ENCODE measurements around the gene HOXD9.

HOXD9 gene

DNA sequence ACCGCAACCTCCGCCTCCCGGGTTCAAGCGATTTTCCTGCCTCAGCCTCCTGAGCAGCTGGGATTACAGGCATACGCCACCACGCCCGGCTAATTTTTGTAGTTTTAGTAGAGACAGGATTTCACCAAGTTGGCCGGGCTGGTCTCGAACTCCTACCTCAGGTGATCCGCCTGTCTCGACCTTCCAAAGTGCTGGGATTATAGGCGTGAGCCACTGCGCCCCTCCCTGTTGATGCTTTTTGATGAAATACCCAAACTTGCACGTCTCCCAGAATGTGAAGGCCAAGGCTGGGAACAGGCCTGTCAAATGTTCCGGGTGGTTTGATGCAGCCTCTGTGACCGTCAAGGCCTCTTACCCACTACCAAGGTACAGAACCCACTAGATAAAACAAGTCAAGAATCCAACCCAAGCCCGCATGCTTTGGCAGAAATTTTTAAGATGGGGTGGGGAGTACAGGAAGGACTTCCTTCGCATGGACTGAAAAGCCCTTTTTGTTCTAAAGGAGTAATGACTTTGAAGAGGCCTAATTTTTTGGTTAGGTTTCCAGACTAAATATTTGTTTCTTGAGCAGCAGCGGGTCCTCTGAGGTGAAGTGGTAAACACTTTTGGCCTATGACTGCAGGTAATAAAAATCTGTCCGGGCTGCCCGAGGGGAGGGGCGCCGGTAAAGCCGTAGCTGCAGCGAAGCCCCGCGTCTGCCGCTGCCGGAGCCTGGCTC is 35.0 kb upstream of the HOXD9 start:
- Histone ChIP-seq H3K27ac (ENCODE audit: insufficient read depth in 1 of 2, low read depth in 1 of 2, low read length in 2 of 2, poor library complexity in 1 of 2, severe bottlenecking in 2 of 2) (no peak overlapping the region), H3K36me3 (ENCODE audit: control insufficient read depth in 4 of 4, insufficient read depth in 4 of 4, low read length in 3 of 4) (no peaks in the 10 kb centered on the region), H3K4me1 (ENCODE audit: control extremely low read depth in 1 of 4, control insufficient read depth in 4 of 4, insufficient read depth in 4 of 4, low read length in 3 of 4) (peaks cover 0 to 11% (median 6%) of the 10 kb centered on the region in 4 experiments), H3K9me3 (ENCODE audit: control extremely low read depth in 1 of 5, control insufficient read depth in 4 of 5, insufficient read depth in 2 of 5, low read depth in 1 of 5, low read length in 4 of 5) (no peaks in the 10 kb centered on the region), H3K4me3 (ENCODE audit: control insufficient read depth in 1 of 7, extremely low read depth in 1 of 7, insufficient read depth in 4 of 7, low read depth in 2 of 7, low read length in 6 of 7) (peak overlapping the region in 2 of 7 experiments; percentile 21 to 61), H3K27me3 (replicated peaks in 2 of 5; ENCODE audit: control insufficient read depth in 4 of 5, insufficient read depth in 5 of 5, low read length in 4 of 5) (peaks cover 25 to 100% (median 78%) of the 10 kb centered on the region in 5 experiments)
- WGBS (ENCODE audit: insufficient coverage): 18% methylated on average over 23 of the region's 29 CpGs
- DNase-seq: no peak
- CTCF ChIA-PET: interaction anchor here (0.7 to 2.7 kb wide), 6 partner anchors 9 to 548 kb away, joined by 3 to 13 read pairs (median 4); no protein-coding TSS in a partner anchor
- POLR2A ChIA-PET: no interaction called here

DNA sequence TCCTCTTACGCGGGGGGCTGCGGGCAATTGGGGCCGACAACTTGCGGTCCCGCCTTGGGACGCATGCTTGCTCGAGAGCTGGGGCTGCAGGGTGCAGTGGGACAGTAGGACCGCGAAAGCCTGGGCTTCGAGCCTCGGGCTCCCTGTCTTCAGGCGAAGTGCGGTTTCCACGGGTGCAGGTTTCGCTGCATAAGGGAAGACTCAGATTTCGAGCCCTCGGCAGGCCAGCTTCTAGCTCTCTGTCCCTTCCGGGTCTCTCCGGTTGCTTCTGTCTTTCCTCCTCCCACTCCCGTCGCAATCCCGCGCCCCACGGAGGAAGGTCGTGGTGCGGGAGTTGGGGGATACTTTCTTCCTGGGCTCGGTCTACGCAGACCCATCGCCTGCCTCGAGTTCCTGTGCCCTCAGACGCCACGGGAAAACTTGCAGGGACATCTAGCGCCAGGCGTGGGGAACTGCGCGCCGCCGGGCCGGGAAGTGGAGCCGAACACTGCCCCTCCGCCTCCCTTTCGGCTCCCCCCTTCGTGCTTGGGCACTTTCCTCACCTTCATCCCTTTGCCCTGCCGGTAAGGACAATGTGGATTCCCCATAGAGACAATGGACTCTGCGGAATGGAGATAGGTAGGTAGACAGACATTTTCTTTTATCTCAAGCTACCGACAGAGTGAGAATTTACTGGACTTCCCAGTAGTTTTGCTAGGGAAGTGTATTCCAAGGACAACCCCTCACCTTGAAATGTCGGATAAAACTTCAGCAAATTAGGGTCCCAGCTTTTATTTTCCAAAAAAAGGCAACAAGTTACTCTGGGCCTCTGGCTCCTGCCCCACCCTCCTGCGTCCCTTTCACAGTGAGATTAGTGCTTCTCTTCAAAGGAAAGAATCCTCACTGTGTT is 34.2 kb upstream of the HOXD9 start:
- Histone ChIP-seq H3K4me3 (ENCODE audit: control insufficient read depth in 1 of 7, extremely low read depth in 1 of 7, insufficient read depth in 4 of 7, low read depth in 2 of 7, low read length in 6 of 7) (peak overlapping the region in 6 of 7 experiments; percentile 21 to 61 (median 32)), H3K36me3 (ENCODE audit: control insufficient read depth in 4 of 4, insufficient read depth in 4 of 4, low read length in 3 of 4) (no peaks in the 10 kb centered on the region), H3K27ac (ENCODE audit: insufficient read depth in 1 of 2, low read depth in 1 of 2, low read length in 2 of 2, poor library complexity in 1 of 2, severe bottlenecking in 2 of 2) (no peak overlapping the region), H3K4me1 (ENCODE audit: control extremely low read depth in 1 of 4, control insufficient read depth in 4 of 4, insufficient read depth in 4 of 4, low read length in 3 of 4) (peaks cover 0 to 18% (median 9%) of the 10 kb centered on the region in 4 experiments), H3K27me3 (replicated peaks in 2 of 5; ENCODE audit: control insufficient read depth in 4 of 5, insufficient read depth in 5 of 5, low read length in 4 of 5) (peaks cover 24 to 99% (median 74%) of the 10 kb centered on the region in 5 experiments), H3K9me3 (ENCODE audit: control extremely low read depth in 1 of 5, control insufficient read depth in 4 of 5, insufficient read depth in 2 of 5, low read depth in 1 of 5, low read length in 4 of 5) (peaks cover 0 to 2% (median 0%) of the 10 kb centered on the region in 5 experiments)
- 3% methylated on average over 31 of the region's 49 CpGs for WGBS (ENCODE audit: insufficient coverage)
- POLR2A ChIA-PET: no interaction called here
- CTCF ChIA-PET: interaction anchor here (0.7 to 2.7 kb wide), 7 partner anchors 8 to 547 kb away, joined by 3 to 13 read pairs (median 5); no protein-coding TSS in a partner anchor
- DNase-seq: peak in 1 of 3 donors; percentile 46

DNA sequence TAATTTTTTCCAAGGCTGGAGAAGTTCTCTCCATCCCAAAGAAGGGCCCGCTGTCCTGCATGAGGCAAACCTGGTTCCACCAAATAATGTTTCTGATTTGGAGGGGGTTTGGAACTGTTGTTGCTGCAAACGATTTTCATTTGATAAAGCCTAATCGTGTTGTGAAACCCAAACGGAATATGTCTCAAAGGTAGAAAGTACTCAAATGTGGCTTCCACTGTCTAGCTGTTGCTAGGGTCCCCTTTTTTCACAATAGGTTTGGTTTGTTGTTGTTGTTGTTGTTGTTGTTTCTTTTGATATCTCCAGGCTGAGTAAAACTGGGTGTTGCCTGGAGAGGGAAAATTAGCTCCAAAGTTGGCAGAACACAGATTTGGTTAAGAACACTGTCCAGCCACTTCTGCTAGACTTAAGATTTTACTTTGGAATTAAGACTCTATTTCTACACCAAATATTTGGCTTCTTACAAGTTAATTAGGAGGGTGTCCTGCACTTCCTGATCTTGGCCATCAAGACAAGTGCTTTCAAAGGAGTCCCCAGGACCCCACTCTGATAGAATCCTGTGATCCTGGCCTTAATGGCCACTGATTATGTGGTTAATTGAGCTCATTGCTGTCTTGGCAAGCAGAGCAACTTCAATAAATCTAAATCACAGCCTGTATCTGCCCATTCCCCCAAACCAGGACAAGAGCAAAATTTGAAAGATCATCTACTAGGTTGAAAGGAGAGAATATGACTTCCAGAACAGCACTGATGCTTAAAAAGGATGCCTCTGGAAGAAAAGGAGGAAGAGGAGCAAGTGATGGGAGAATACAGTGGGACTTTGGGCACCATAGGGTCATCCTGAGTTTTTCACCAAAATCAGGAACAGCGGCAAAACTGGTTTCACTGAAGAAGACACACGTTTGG is 33.3 kb upstream of the HOXD9 start:
- peaks cover 0 to 6% (median 0%) of the 10 kb centered on the region in 5 experiments for H3K9me3 ChIP-seq (ENCODE audit: control extremely low read depth in 1 of 5, control insufficient read depth in 4 of 5, insufficient read depth in 2 of 5, low read depth in 1 of 5, low read length in 4 of 5)
- H3K4me3 ChIP-seq (ENCODE audit: control insufficient read depth in 1 of 7, extremely low read depth in 1 of 7, insufficient read depth in 4 of 7, low read depth in 2 of 7, low read length in 6 of 7): no peak overlapping the region
- DNase-seq: no peak
- peaks cover 0 to 19% (median 9%) of the 10 kb centered on the region in 4 experiments for H3K4me1 ChIP-seq (ENCODE audit: control extremely low read depth in 1 of 4, control insufficient read depth in 4 of 4, insufficient read depth in 4 of 4, low read length in 3 of 4)
- no peak overlapping the region for H3K27ac ChIP-seq (ENCODE audit: insufficient read depth in 1 of 2, low read depth in 1 of 2, low read length in 2 of 2, poor library complexity in 1 of 2, severe bottlenecking in 2 of 2)
- H3K36me3 ChIP-seq (ENCODE audit: control insufficient read depth in 4 of 4, insufficient read depth in 4 of 4, low read length in 3 of 4): no peaks in the 10 kb centered on the region
- peaks cover 32 to 99% (median 73%) of the 10 kb centered on the region in 5 experiments for H3K27me3 ChIP-seq (replicated peaks in 2 of 5; ENCODE audit: control insufficient read depth in 4 of 5, insufficient read depth in 5 of 5, low read length in 4 of 5)
- ChIA-PET CTCF (interaction anchor here (1.4 to 2.7 kb wide), 6 partner anchors 7 to 42 kb away, joined by 3 to 13 read pairs (median 5); no protein-coding TSS in a partner anchor), POLR2A (no interaction called here)
- WGBS (ENCODE audit: insufficient coverage): 0% methylated on average over 5 of the region's 6 CpGs

DNA sequence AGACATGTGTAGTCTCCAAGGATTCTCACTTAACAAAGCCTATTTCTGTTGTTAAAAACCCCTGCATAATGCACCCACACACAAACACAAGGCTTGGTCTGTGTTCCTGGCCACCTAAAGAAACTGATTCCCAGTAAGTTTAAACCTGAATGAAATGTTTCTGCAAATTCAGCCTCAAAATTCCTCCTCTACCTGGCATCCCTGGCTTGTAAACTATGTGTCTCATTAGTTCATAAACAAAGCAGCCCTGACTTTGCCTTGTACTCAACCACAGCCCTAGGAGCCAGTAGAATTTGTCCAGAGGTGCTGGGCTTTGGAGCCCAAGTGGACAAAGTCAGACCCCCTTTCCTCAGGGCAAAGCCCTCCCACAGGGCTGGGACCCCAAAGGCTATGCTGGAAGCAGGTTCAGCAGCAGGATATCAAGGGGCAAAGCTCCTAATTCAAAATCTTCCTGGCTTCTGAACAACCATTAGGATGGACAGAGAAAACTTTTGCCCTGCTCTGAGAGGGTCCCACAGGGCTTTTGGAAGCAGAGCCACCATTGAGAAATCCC is 32.6 kb upstream of the HOXD9 start:
- CTCF ChIA-PET: interaction anchor here (2.7 kb wide), 1 partner anchor 8 kb away, joined by 9 read pairs; no protein-coding TSS in a partner anchor
- DNase-seq: no peak
- POLR2A ChIA-PET: no interaction called here
- H3K36me3 ChIP-seq (ENCODE audit: control insufficient read depth in 4 of 4, insufficient read depth in 4 of 4, low read length in 3 of 4): no peaks in the 10 kb centered on the region
- no peak overlapping the region for H3K4me3 ChIP-seq (ENCODE audit: control insufficient read depth in 1 of 7, extremely low read depth in 1 of 7, insufficient read depth in 4 of 7, low read depth in 2 of 7, low read length in 6 of 7)
- H3K27me3 ChIP-seq (replicated peaks in 2 of 5; ENCODE audit: control insufficient read depth in 4 of 5, insufficient read depth in 5 of 5, low read length in 4 of 5): peaks cover 32 to 99% (median 73%) of the 10 kb centered on the region in 5 experiments
- H3K4me1 ChIP-seq (ENCODE audit: control extremely low read depth in 1 of 4, control insufficient read depth in 4 of 4, insufficient read depth in 4 of 4, low read length in 3 of 4): peaks cover 0 to 19% (median 9%) of the 10 kb centered on the region in 4 experiments
- peaks cover 0 to 6% (median 0%) of the 10 kb centered on the region in 5 experiments for H3K9me3 ChIP-seq (ENCODE audit: control extremely low read depth in 1 of 5, control insufficient read depth in 4 of 5, insufficient read depth in 2 of 5, low read depth in 1 of 5, low read length in 4 of 5)
- no peak overlapping the region for H3K27ac ChIP-seq (ENCODE audit: insufficient read depth in 1 of 2, low read depth in 1 of 2, low read length in 2 of 2, poor library complexity in 1 of 2, severe bottlenecking in 2 of 2)

DNA sequence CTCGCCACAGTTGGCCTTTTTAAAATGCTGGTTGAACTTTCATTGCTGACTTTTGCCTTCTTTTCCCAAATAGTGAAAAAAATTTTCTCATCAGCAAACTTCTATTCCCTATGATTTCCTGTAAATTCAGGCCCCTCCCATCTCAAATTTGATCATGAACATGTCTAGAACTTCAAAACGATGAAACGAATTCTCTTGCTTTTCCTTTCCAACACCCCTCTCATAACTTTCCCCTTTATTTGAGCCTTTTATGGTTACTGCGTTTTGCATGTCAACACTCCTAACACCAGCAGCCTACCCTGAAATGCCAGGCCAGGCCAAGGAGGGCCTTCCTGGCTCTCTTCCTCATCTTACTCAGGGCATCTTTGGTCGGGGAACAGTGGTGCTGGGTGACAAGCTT is 31.7 kb upstream of the HOXD9 start:
- POLR2A ChIA-PET: no interaction called here
- Histone ChIP-seq H3K9me3 (ENCODE audit: control extremely low read depth in 1 of 5, control insufficient read depth in 4 of 5, insufficient read depth in 2 of 5, low read depth in 1 of 5, low read length in 4 of 5) (peaks cover 0 to 10% (median 0%) of the 10 kb centered on the region in 5 experiments), H3K27me3 (replicated peaks in 2 of 5; ENCODE audit: control insufficient read depth in 4 of 5, insufficient read depth in 5 of 5, low read length in 4 of 5) (peaks cover 37 to 99% (median 72%) of the 10 kb centered on the region in 5 experiments), H3K4me1 (ENCODE audit: control extremely low read depth in 1 of 4, control insufficient read depth in 4 of 4, insufficient read depth in 4 of 4, low read length in 3 of 4) (peaks cover 0 to 18% (median 9%) of the 10 kb centered on the region in 4 experiments), H3K36me3 (ENCODE audit: control insufficient read depth in 4 of 4, insufficient read depth in 4 of 4, low read length in 3 of 4) (no peaks in the 10 kb centered on the region), H3K27ac (ENCODE audit: insufficient read depth in 1 of 2, low read depth in 1 of 2, low read length in 2 of 2, poor library complexity in 1 of 2, severe bottlenecking in 2 of 2) (no peak overlapping the region), H3K4me3 (ENCODE audit: control insufficient read depth in 1 of 7, extremely low read depth in 1 of 7, insufficient read depth in 4 of 7, low read depth in 2 of 7, low read length in 6 of 7) (no peak overlapping the region)
- WGBS (ENCODE audit: insufficient coverage): 23% methylated on average over 3 of the region's 5 CpGs
- CTCF ChIA-PET: interaction anchor here (1.1 kb wide), 1 partner anchor 10 kb away, joined by 3 read pairs; no protein-coding TSS in a partner anchor
- DNase-seq: no peak
